Liver (tissue), 9 donors: ENCODE data around the gene LCN10. TPM values are rescaled to one million over a fixed set of nuclear protein-coding genes. Genes with fewer than 3 reads are reported as not detected.
A peak's percentile ranks its signal among the peaks of the same experiment; 100 is the strongest.
"Not testable (repeated sequence)": the region's sequence is repeated elsewhere in the genome, so short reads cannot be mapped to it uniquely, and the experiment has no call there.

ENCODE experiments used
- DNase-seq: peaks from one replicate; pipeline ENCODE4 v3.0.0-alpha.2; 2017; ENCODE audit warnings: low spot score
- H3K27ac ChIP-seq, 2 donors: one replicate each; pipeline ENCODE4 v1.7.0; 2013; ENCODE audit warnings: inconsistent platforms in 2 of 2, low read length in 2 of 2, control low read depth in 1 of 2, low read depth in 1 of 2, mild to moderate bottlenecking in 1 of 2
- H3K27me3 ChIP-seq, 4 donors: one replicate each; pipeline versions ENCODE4 v1.6.1 to v1.7.0; 2013; ENCODE audit warnings: low read length in 3 of 4, inconsistent platforms in 1 of 4, mild to moderate bottlenecking in 1 of 4, moderate library complexity in 1 of 4; ENCODE audit not compliant: control insufficient read depth in 4 of 4, insufficient read depth in 4 of 4
- H3K36me3 ChIP-seq, 4 donors: one replicate each; pipeline versions ENCODE4 v1.6.1 to v1.7.0; 2013; ENCODE audit warnings: low read length in 3 of 4, mild to moderate bottlenecking in 3 of 4, low read depth in 1 of 4, moderate library complexity in 1 of 4; ENCODE audit not compliant: control insufficient read depth in 4 of 4, insufficient read depth in 3 of 4
- H3K4me1 ChIP-seq, 4 donors: one replicate each; pipeline versions ENCODE4 v1.6.1 to v1.7.0; 2013; ENCODE audit warnings: low read length in 3 of 4, mild to moderate bottlenecking in 3 of 4, moderate library complexity in 1 of 4; ENCODE audit not compliant: control insufficient read depth in 4 of 4, insufficient read depth in 4 of 4
- H3K4me3 ChIP-seq, 3 donors: one replicate each; pipeline versions ENCODE4 v1.6.1 to v1.7.0; 2013; ENCODE audit warnings: low read length in 3 of 3, control low read depth in 1 of 3, low read depth in 1 of 3, mild to moderate bottlenecking in 1 of 3
- H3K9ac ChIP-seq, 2 donors: one replicate each; pipeline ENCODE4 v1.7.0; 2013; ENCODE audit warnings: low read length in 2 of 2, mild to moderate bottlenecking in 2 of 2, moderate library complexity in 2 of 2, control low read depth in 1 of 2, low read depth in 1 of 2
- H3K9me3 ChIP-seq, 4 donors: one replicate each; pipeline versions ENCODE4 v1.6.1 to v1.7.0; 2013; ENCODE audit warnings: low read length in 3 of 4; ENCODE audit not compliant: control insufficient read depth in 4 of 4
- EGR1 ChIP-seq, 2 donors: IDR thresholded peaks; 2 replicates each; pipeline ENCODE4 v1.6.1; 2016 to 2018; ENCODE audit warnings: antibody characterized with exemption in 2 of 2, low read depth in 2 of 2
- FOXA1 ChIP-seq: IDR thresholded peaks from 2 replicates; pipeline ENCODE4 v1.6.1; 2016; ENCODE audit warnings: antibody characterized with exemption
- FOXA2 ChIP-seq: IDR thresholded peaks from 2 replicates; pipeline ENCODE4 v1.6.1; 2016; ENCODE audit warnings: antibody characterized with exemption
- GABPA ChIP-seq, 2 donors: IDR thresholded peaks in 1 of 2; conservative IDR thresholded peaks in 1 of 2; 2 replicates each; pipeline ENCODE4 v1.6.1; 2016; ENCODE audit warnings: antibody characterized with exemption in 2 of 2, mild to moderate bottlenecking in 1 of 2, moderate library complexity in 1 of 2
- HNF4A ChIP-seq, 2 donors: conservative IDR thresholded peaks; 2 replicates each; pipeline ENCODE4 v1.6.1; 2016; ENCODE audit warnings: antibody characterized with exemption in 2 of 2, mild to moderate bottlenecking in 2 of 2
- HNF4G ChIP-seq: IDR thresholded peaks from 2 replicates; pipeline ENCODE4 v1.6.1; 2016; ENCODE audit warnings: antibody characterized with exemption
- JUND ChIP-seq, 2 donors: IDR thresholded peaks; 2 replicates each; pipeline ENCODE4 v1.6.1; 2016; ENCODE audit warnings: antibody characterized with exemption in 2 of 2
- NR2F2 ChIP-seq: IDR thresholded peaks from 2 replicates; pipeline ENCODE4 v1.6.1; 2016; ENCODE audit warnings: antibody characterized with exemption
- RAD21 ChIP-seq, 2 donors: IDR thresholded peaks; 2 replicates each; pipeline ENCODE4 v1.6.1; 2016; ENCODE audit warnings: antibody characterized with exemption in 2 of 2, mild to moderate bottlenecking in 2 of 2
- RXRA ChIP-seq, 2 donors: IDR thresholded peaks; 2 replicates each; pipeline ENCODE4 v1.6.1; 2017 to 2018; ENCODE audit warnings: antibody characterized with exemption in 2 of 2, mild to moderate bottlenecking in 1 of 2
- SP1 ChIP-seq: IDR thresholded peaks from 2 replicates; pipeline ENCODE4 v1.6.1; 2018; ENCODE audit warnings: antibody characterized with exemption, mild to moderate bottlenecking
- TAF1 ChIP-seq: conservative IDR thresholded peaks from 2 replicates; pipeline ENCODE4 v1.6.1; 2016; ENCODE audit warnings: antibody characterized with exemption, mild to moderate bottlenecking
- WGBS: extraction: QIAGEN DNeasy Blood & Tissue Kit; methylation state at CpG from one replicate; pipeline ENCODE4 v1.1.7; 2013; 5-methylcytosine and 5-hydroxymethylcytosine counted together
- polyA plus RNA-seq, 2 donors: library from polyadenylated mRNA; stranded (reverse) in 1 of 2; unstranded in 1 of 2; fragments of 200-250 nt in 1 of 2; fragments of >200 nt in 1 of 2; fragmentation: Nextera tagmentation in 1 of 2; extraction: Ambion mirVana in 1 of 2; gene quantifications; one replicate each; pipeline versions ENCODE4 v1.2.1 to v1.2.3, GENCODE V29; 2013 to 2015
- total RNA-seq, 2 donors: library from RNA; depleted of rRNA; stranded (reverse); fragments of >200 nt; gene quantifications; one replicate each; pipeline ENCODE4 v1.2.3, GENCODE V29; 2014
- TF ChIP-seq, protein P1 (sequence below): fragments of 150-350 bp; IDR thresholded peaks from 2 replicates; pipeline ENCODE4 v1.5.1; 2017; ENCODE audit warnings: improper control_type of control experiment, low read depth, low read length; ENCODE audit not compliant: missing input control
- TF ChIP-seq, protein P2 (sequence below): IDR thresholded peaks from 2 replicates; pipeline ENCODE4 v1.6.1; 2016; ENCODE audit warnings: antibody characterized with exemption
- TF ChIP-seq, protein P3 (sequence below): IDR thresholded peaks from 2 replicates; pipeline ENCODE4 v1.6.1; 2016; ENCODE audit warnings: antibody characterized with exemption
- TF ChIP-seq, protein P4 (sequence below): IDR thresholded peaks from 2 replicates; pipeline ENCODE4 v1.6.1; 2016; ENCODE audit warnings: antibody characterized with exemption, mild to moderate bottlenecking
- donor health status: healthy.
- donor health status: healthy.
- donor health status: healthy.
- donor health status: healthy.
- donor health status: healthy.

The LCN10 gene
- total and polyA plus RNA-seq, 4 donors = 0.08 to 0.14 (median 0.11) TPM

DNA sequence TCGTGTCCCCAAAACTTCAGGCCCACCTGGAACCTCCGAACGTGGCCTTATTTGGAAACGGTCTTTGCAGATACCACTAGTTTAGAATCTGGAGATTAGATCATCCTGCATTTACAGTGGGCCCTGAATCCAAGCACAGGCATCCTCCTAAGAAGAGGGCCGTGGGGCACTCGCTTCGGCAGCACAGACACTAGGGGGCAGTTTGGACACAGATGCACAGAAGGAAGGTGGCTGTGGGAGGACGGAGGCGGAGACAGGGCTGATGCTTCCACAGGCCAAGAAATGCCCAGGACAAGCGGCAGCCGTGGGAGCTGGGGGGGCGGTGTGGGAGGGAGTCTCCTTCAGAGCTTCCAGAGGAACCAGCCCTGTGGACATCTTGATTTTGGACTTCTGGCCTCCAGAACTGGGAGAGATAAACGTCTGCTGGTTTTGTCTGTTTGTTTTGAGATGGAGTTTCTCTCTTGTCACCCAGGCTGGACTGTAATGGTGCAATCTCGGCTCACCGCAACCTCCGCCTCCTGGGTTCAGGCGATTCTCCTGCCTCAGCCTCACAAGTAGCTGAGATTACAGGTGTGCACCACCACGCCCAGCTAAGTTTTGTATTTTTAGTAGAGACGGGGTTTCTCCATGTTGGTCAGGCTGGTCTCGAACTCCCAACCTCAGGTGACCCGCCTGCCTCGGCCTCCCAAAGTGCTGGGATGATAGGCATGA lies 18.2 kb upstream of the LCN10 start:
- not testable (repeated sequence) for H3K27ac ChIP-seq, H3K4me1 ChIP-seq, DNase-seq, H3K9ac ChIP-seq, H3K4me3 ChIP-seq, H3K27me3 ChIP-seq, H3K36me3 ChIP-seq, H3K9me3 ChIP-seq
- 46% methylated on average over 22 of the region's 22 CpGs for WGBS
- TF ChIP-seq, protein P1, sequence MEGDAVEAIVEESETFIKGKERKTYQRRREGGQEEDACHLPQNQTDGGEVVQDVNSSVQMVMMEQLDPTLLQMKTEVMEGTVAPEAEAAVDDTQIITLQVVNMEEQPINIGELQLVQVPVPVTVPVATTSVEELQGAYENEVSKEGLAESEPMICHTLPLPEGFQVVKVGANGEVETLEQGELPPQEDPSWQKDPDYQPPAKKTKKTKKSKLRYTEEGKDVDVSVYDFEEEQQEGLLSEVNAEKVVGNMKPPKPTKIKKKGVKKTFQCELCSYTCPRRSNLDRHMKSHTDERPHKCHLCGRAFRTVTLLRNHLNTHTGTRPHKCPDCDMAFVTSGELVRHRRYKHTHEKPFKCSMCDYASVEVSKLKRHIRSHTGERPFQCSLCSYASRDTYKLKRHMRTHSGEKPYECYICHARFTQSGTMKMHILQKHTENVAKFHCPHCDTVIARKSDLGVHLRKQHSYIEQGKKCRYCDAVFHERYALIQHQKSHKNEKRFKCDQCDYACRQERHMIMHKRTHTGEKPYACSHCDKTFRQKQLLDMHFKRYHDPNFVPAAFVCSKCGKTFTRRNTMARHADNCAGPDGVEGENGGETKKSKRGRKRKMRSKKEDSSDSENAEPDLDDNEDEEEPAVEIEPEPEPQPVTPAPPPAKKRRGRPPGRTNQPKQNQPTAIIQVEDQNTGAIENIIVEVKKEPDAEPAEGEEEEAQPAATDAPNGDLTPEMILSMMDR = peak; percentile 35
- TF ChIP-seq RAD21 (IDR thresholded peaks at IDR 0.05) = peak in 1 of 2 donors; percentile 34

DNA sequence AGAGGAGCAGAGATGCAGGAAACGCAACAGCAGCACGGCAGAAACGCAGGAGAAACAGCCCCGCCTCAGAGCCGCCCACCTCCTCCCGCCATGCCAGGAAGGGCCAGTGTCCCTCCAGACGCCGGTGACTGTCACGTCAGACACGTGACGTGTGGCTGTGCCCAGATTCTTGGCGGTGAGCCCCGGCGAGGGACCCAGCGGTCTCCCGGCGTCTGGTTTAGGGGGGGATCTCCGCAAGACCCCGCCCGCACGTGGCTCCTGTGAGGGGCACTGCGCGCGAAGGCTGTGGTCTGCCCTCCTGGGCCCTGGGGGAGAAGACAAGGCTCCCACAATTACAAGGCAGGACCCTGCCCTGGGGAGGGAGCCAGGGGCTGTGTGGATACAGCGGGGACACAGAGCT lies 17.7 kb upstream of the LCN10 start:
- Histone ChIP-seq H3K4me1 (no peaks in the 10 kb centered on the region), H3K36me3 (no peaks in the 10 kb centered on the region), H3K4me3 (no peak overlapping the region), H3K27me3 (no peaks in the 10 kb centered on the region), H3K27ac (no peak overlapping the region), H3K9me3 (no peaks in the 10 kb centered on the region), H3K9ac (no peak overlapping the region)
- TF ChIP-seq, protein P2, sequence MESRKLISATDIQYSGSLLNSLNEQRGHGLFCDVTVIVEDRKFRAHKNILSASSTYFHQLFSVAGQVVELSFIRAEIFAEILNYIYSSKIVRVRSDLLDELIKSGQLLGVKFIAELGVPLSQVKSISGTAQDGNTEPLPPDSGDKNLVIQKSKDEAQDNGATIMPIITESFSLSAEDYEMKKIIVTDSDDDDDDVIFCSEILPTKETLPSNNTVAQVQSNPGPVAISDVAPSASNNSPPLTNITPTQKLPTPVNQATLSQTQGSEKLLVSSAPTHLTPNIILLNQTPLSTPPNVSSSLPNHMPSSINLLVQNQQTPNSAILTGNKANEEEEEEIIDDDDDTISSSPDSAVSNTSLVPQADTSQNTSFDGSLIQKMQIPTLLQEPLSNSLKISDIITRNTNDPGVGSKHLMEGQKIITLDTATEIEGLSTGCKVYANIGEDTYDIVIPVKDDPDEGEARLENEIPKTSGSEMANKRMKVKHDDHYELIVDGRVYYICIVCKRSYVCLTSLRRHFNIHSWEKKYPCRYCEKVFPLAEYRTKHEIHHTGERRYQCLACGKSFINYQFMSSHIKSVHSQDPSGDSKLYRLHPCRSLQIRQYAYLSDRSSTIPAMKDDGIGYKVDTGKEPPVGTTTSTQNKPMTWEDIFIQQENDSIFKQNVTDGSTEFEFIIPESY = no peak
- TF ChIP-seq EGR1 (IDR thresholded peaks at IDR 0.05; ENCODE audit: low read depth in 2 of 2) (no peak), NR2F2 (no peak), FOXA2 (no peak), TAF1 (no peak), RXRA (IDR thresholded peaks at IDR 0.05) (no peak)
- WGBS = 79% methylated on average over 25 of the region's 25 CpGs
- DNase-seq = no peak

DNA sequence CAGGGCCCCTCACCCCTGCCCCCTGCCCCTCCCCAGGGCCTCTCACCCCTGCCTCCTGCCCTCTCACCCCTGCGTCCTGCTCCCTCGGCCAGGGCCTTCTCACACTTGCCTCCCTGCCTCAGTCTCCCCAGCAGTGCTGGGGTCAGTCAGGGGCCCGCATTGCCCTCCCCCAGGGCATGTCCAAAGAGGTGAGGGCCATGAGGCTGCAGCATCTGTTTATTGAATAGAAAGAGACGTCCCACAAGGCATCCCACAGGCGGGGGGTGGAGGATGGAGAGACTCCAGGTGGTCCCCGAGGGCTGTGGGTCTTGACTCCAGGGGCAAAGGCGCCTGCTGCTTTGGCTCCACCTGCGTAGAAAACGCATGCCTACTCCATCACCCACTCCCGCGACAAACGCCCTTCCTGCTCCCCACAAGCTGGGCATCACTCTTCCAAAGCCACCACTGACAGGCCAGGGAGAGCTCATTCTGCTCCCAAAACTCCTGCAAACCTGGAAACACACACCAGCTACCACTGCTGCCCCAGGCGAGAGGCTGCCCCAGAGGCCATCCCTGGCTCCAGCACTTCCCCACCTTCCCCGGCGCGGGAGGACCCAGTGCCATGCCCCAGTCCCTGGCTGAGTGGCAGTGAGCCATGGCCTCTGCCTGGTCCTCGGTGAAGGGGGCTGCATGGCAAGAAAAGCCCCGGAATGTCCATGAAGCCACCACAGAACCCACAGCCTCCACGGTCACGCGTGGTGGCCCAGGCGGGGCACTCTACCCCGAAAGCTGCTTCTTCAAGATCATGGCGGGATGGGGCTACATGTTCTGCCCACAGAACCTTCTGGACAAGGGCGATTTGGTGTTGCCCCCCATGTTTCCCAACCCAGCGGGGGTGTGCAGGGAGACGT lies 16.9 kb upstream of the LCN10 start:
- Histone ChIP-seq H3K27ac (no peak overlapping the region), H3K4me3 (no peak overlapping the region), H3K9ac (no peak overlapping the region), H3K36me3 (no peaks in the 10 kb centered on the region), H3K4me1 (no peaks in the 10 kb centered on the region), H3K27me3 (no peaks in the 10 kb centered on the region), H3K9me3 (no peaks in the 10 kb centered on the region)
- no peak for DNase-seq
- TF ChIP-seq NR2F2 (no peak), FOXA2 (no peak), EGR1 (IDR thresholded peaks at IDR 0.05; ENCODE audit: low read depth in 2 of 2) (no peak), FOXA1 (no peak), RAD21 (IDR thresholded peaks at IDR 0.05) (no peak), HNF4A (conservative IDR thresholded peaks at IDR 0.05) (no peak), JUND (IDR thresholded peaks at IDR 0.05) (no peak), HNF4G (no peak), GABPA (IDR thresholded peaks at IDR 0.05 in 1 of 2, conservative IDR thresholded peaks at IDR 0.05 in 1 of 2) (no peak), SP1 (no peak)
- TF ChIP-seq, protein P3, sequence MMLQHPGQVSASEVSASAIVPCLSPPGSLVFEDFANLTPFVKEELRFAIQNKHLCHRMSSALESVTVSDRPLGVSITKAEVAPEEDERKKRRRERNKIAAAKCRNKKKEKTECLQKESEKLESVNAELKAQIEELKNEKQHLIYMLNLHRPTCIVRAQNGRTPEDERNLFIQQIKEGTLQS = no peak
- TF ChIP-seq, protein P4, sequence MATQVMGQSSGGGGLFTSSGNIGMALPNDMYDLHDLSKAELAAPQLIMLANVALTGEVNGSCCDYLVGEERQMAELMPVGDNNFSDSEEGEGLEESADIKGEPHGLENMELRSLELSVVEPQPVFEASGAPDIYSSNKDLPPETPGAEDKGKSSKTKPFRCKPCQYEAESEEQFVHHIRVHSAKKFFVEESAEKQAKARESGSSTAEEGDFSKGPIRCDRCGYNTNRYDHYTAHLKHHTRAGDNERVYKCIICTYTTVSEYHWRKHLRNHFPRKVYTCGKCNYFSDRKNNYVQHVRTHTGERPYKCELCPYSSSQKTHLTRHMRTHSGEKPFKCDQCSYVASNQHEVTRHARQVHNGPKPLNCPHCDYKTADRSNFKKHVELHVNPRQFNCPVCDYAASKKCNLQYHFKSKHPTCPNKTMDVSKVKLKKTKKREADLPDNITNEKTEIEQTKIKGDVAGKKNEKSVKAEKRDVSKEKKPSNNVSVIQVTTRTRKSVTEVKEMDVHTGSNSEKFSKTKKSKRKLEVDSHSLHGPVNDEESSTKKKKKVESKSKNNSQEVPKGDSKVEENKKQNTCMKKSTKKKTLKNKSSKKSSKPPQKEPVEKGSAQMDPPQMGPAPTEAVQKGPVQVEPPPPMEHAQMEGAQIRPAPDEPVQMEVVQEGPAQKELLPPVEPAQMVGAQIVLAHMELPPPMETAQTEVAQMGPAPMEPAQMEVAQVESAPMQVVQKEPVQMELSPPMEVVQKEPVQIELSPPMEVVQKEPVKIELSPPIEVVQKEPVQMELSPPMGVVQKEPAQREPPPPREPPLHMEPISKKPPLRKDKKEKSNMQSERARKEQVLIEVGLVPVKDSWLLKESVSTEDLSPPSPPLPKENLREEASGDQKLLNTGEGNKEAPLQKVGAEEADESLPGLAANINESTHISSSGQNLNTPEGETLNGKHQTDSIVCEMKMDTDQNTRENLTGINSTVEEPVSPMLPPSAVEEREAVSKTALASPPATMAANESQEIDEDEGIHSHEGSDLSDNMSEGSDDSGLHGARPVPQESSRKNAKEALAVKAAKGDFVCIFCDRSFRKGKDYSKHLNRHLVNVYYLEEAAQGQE = no peak
- TF ChIP-seq, protein P1 = no peak
- WGBS = 91% methylated on average over 27 of the region's 27 CpGs
